Breast epithelium (tissue), 3 donors: ENCODE data around the gene EPS8.

Experiments
- CTCF ChIP-seq, 3 donors: fragments of 450-650 bp; IDR thresholded peaks; one replicate each; pipeline ENCODE4 v1.5.1; 2016 to 2017; ENCODE audit warnings: antibody characterized with exemption in 3 of 3, mild to moderate bottlenecking in 3 of 3, moderate library complexity in 3 of 3
- POLR2A ChIP-seq: fragments of 450-650 bp; IDR thresholded peaks from one replicate; pipeline ENCODE4 v1.6.1; 2016; ENCODE audit warnings: antibody characterized with exemption, mild to moderate bottlenecking, moderate library complexity
- POLR2AphosphoS5 ChIP-seq, 3 donors: sonication (generic); formaldehyde crosslinking; IDR thresholded peaks; one replicate each; pipeline ENCODE4 v1.6.1; 2017; ENCODE audit warnings: antibody characterized with exemption in 3 of 3

DNA sequence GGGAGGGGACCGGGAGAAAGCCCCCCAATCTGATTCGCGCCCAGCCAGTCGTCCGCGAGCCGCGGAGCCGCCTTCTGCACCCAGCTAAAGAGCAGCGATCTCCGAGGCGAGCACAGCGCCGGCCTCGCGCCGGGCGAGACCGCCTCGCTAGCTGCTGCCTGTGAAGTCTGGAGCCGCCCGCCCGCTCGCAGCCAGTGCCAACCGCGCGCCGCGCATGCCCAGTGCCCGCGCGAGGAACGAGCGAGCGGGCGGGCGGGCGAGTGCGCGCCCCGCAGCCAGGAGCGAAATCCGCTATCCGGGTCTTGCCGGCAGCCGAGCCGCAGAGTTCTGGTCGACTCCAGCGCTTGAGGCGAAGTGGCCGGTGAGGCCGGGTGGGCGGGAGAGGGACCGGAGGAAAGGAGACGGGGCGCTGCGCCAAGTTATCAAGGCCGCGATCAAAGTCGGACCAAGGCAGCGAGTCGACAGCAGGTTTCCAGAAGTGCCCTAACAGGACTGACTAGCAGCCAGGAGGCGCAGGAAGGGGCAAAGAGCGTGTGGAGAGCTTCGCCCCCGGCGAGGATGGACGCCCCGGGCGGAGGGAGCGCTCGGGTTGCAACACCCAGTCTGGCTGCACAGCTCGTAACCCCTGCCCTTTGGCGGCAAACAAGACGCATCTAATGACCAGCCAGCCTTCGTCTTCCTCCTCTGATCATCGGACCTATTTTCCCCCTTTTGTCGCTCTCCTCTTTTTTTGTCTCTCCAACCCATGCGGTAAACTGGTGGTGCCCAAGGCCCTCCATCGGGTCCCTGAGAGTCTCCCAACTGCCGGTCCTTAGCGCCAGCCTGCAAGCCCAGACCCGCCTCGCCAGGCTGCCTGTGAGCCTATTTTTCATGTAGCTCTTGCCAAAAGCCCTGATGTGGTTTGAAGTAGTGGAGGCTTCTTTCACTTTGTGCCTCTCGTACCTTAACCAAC is at the start of gene EPS8:
- TF ChIP-seq CTCF (IDR thresholded peaks at IDR 0.05) (no peak), POLR2A (peak; percentile 37), POLR2AphosphoS5 (IDR thresholded peaks at IDR 0.05) (peak; percentile 64 to 78 (median 77))
